SHP77 (cell line): ENCODE results near the gene STXBP5L.
"Not testable (repeated sequence)": the region's sequence is repeated elsewhere in the genome, so short reads cannot be mapped to it uniquely, and the experiment has no call there.

Experiments
- DNase-seq, 2 experiments: peaks; one replicate each; lab custom pipeline; 2025; lab: John Stamatoyannopoulos, UW

The STXBP5L gene

GRCh38 chr3:121230194-121230593 lies 322.2 kb downstream of the STXBP5L start:
- not testable (repeated sequence) for DNase-seq

GRCh38 chr3:121231872-121232271 lies 323.9 kb downstream of the STXBP5L start:
- DNase-seq: no peak

GRCh38 chr3:121232309-121233225 lies 324.6 kb downstream of the STXBP5L start:
- no peak for DNase-seq

GRCh38 chr3:121243208-121243607 lies 335.2 kb downstream of the STXBP5L start:
- DNase-seq: no peak

- no peak for DNase-seq
Observed at GRCh38 chr3:121252676-121253075, 344.7 kb downstream of the STXBP5L start.

- no peak for DNase-seq
Observed at GRCh38 chr3:121269389-121269788, 361.4 kb downstream of the STXBP5L start.

GRCh38 chr3:121274411-121274810 lies 366.4 kb downstream of the STXBP5L start:
- DNase-seq: no peak

- no peak for DNase-seq
Observed at GRCh38 chr3:121295452-121295851, 387.4 kb downstream of the STXBP5L start.

- DNase-seq: no peak
Observed at GRCh38 chr3:121295979-121296378, 388.0 kb downstream of the STXBP5L start.

- DNase-seq: no peak
Observed at GRCh38 chr3:121324320-121324719, 416.3 kb downstream of the STXBP5L start.

GRCh38 chr3:121330118-121330517 lies 422.1 kb downstream of the STXBP5L start:
- no peak for DNase-seq

- no peak for DNase-seq
Observed at GRCh38 chr3:121330634-121331033, 422.6 kb downstream of the STXBP5L start.

GRCh38 chr3:121355960-121356359 lies 448.0 kb downstream of the STXBP5L start:
- DNase-seq: not testable (repeated sequence)

GRCh38 chr3:121362035-121362734 lies 454.2 kb downstream of the STXBP5L start:
- no peak for DNase-seq

GRCh38 chr3:121388308-121388707 lies 480.3 kb downstream of the STXBP5L start:
- not testable (repeated sequence) for DNase-seq

GRCh38 chr3:121395967-121396366 lies 488.0 kb downstream of the STXBP5L start:
- DNase-seq: not testable (repeated sequence)

GRCh38 chr3:121398051-121398450 lies 490.0 kb downstream of the STXBP5L start:
- DNase-seq: not testable (repeated sequence)

- no peak for DNase-seq
Observed at GRCh38 chr3:121399820-121400219, 491.8 kb downstream of the STXBP5L start.

- no peak for DNase-seq
Observed at GRCh38 chr3:121405631-121406030, 497.6 kb downstream of the STXBP5L start.

- DNase-seq: no peak
Observed at GRCh38 chr3:121411523-121411922, 503.5 kb downstream of the STXBP5L start.

GRCh38 chr3:121414924-121415323 lies 506.9 kb downstream of the STXBP5L start:
- no peak for DNase-seq

GRCh38 chr3:121418182-121418581 lies 510.2 kb downstream of the STXBP5L start:
- no peak for DNase-seq

GRCh38 chr3:121424549-121424948 lies 516.5 kb downstream of the STXBP5L start:
- DNase-seq: no peak
